WTC11 (cell line): ENCODE measurements around the gene RRP7A. TPM values are rescaled to one million over a fixed set of nuclear protein-coding genes. Genes with fewer than 3 reads are reported as not detected.
A peak's percentile ranks its signal among the peaks of the same experiment; 100 is the strongest.
"Not testable (repeated sequence)": the region's sequence is repeated elsewhere in the genome, so short reads cannot be mapped to it uniquely, and the experiment has no call there.

ENCODE experiments used
- ATAC-seq: fragments of 200-7000 bp; cut with Tn5 transposase; 2 replicates; pipeline ENCODE4 v1.10.0; 2021; ENCODE audit warnings: mild to moderate bottlenecking, moderate library complexity
- CTCF ChIA-PET: fragments of 300-600 bp; sonication (Branson Sonifier 250); formaldehyde crosslinking; loops from one replicate; lab custom pipeline; 2021; ENCODE audit warnings: antibody characterized with exemption; lab: Charles Lee
- POLR2A ChIA-PET: fragments of 350-600 bp; sonication (Branson Sonifier 250); formaldehyde crosslinking; loops from one replicate; lab custom pipeline; 2021; ENCODE audit warnings: antibody characterized with exemption; lab: Charles Lee
- DNase-seq: peaks from one replicate; pipeline ENCODE4 v3.0.0; 2021; ENCODE audit warnings: low spot score
- H3K27ac Mint-ChIP-seq: 2 replicates; pipeline ENCODE4 v1.8.0; 2021; ENCODE audit warnings: mixed read lengths
- H3K27me3 Mint-ChIP-seq: 2 replicates; pipeline ENCODE4 v1.8.0; 2021; ENCODE audit warnings: low read depth, mild to moderate bottlenecking, moderate library complexity, mixed read lengths
- H3K36me3 Mint-ChIP-seq: 2 replicates; pipeline ENCODE4 v1.8.0; 2021; ENCODE audit warnings: mixed read lengths
- H3K4me1 Mint-ChIP-seq: 2 replicates; pipeline ENCODE4 v1.8.0; 2022; ENCODE audit warnings: mixed read lengths
- H3K4me3 Mint-ChIP-seq: 2 replicates; pipeline ENCODE4 v1.8.0; 2021; ENCODE audit warnings: mild to moderate bottlenecking, moderate library complexity, mixed read lengths
- H3K9me3 Mint-ChIP-seq: 2 replicates; pipeline ENCODE4 v1.8.0; 2021; ENCODE audit warnings: mixed read lengths
- CREB1 ChIP-seq: sonication (generic); formaldehyde crosslinking; IDR thresholded peaks from 2 replicates; pipeline ENCODE4 v1.8.0; 2023; ENCODE audit warnings: mild to moderate bottlenecking, missing genetic modification reagents
- FOXK1 ChIP-seq: sonication (generic); formaldehyde crosslinking; IDR thresholded peaks from 2 replicates; pipeline ENCODE4 v1.8.0; 2022; ENCODE audit warnings: mild to moderate bottlenecking, moderate library complexity, missing genetic modification reagents
- SMAD3 ChIP-seq: sonication (generic); formaldehyde crosslinking; IDR thresholded peaks from 2 replicates; pipeline ENCODE4 v1.8.0; 2022; ENCODE audit warnings: missing genetic modification reagents, mild to moderate bottlenecking, borderline replicate concordance
- SP1 ChIP-seq: sonication (generic); formaldehyde crosslinking; conservative IDR thresholded peaks from 2 replicates; pipeline ENCODE4 v1.8.1; 2022; ENCODE audit warnings: missing genetic modification reagents
- TCF7 ChIP-seq: sonication (generic); formaldehyde crosslinking; IDR thresholded peaks from 2 replicates; pipeline ENCODE4 v1.8.0; 2022; ENCODE audit warnings: mild to moderate bottlenecking, low read depth, missing genetic modification reagents, moderate library complexity
- TEAD1 ChIP-seq: sonication (generic); formaldehyde crosslinking; IDR thresholded peaks from 2 replicates; pipeline ENCODE4 v1.8.0; 2022; ENCODE audit warnings: mild to moderate bottlenecking, missing genetic modification reagents
- ZNF232 ChIP-seq: sonication (generic); formaldehyde crosslinking; IDR thresholded peaks from 2 replicates; pipeline ENCODE4 v1.8.0; 2022; ENCODE audit warnings: mild to moderate bottlenecking, missing genetic modification reagents
- ZNF396 ChIP-seq: fragments of 250-450 bp; sonication (Bioruptor Pico); IDR thresholded peaks from 2 replicates; pipeline ENCODE4 v1.8.0; 2021; ENCODE audit warnings: mild to moderate bottlenecking, moderate library complexity, borderline replicate concordance
- total RNA-seq: library from RNA; stranded (reverse); gene quantifications from 3 replicates; pipeline ENCODE4 v1.2.3, GENCODE V29; 2021
- TF ChIP-seq, protein P1 (sequence below): sonication (generic); formaldehyde crosslinking; IDR thresholded peaks from 2 replicates; pipeline ENCODE4 v1.8.1; 2023; ENCODE audit warnings: mild to moderate bottlenecking, missing genetic modification reagents, moderate library complexity
- TF ChIP-seq, protein P2 (sequence below): fragments of 250-450 bp; sonication (Bioruptor Pico); IDR thresholded peaks from 2 replicates; pipeline ENCODE4 v1.9.0; 2021; ENCODE audit warnings: mild to moderate bottlenecking
- TF ChIP-seq, protein P3 (sequence below): sonication (generic); formaldehyde crosslinking; IDR thresholded peaks from 2 replicates; pipeline ENCODE4 v1.8.1; 2023; ENCODE audit warnings: mild to moderate bottlenecking, missing genetic modification reagents, moderate library complexity
- TF ChIP-seq, protein P4 (sequence below): sonication (generic); formaldehyde crosslinking; IDR thresholded peaks from 2 replicates; pipeline ENCODE4 v1.8.1; 2022; ENCODE audit warnings: missing genetic modification reagents, borderline replicate concordance
- TF ChIP-seq, protein P5 (sequence below): sonication (generic); formaldehyde crosslinking; conservative IDR thresholded peaks from 2 replicates; pipeline ENCODE4 v1.8.1; 2022; ENCODE audit warnings: mild to moderate bottlenecking, missing genetic modification reagents
- TF ChIP-seq, protein P6 (sequence below): sonication (generic); formaldehyde crosslinking; IDR thresholded peaks from 2 replicates; pipeline ENCODE4 v1.8.1; 2023; ENCODE audit warnings: mild to moderate bottlenecking, missing genetic modification reagents, borderline replicate concordance
- TF ChIP-seq, protein P7 (sequence below): sonication (generic); formaldehyde crosslinking; IDR thresholded peaks from 2 replicates; pipeline ENCODE4 v1.8.1; 2023; ENCODE audit warnings: mild to moderate bottlenecking, missing genetic modification reagents
- TF ChIP-seq, protein P8 (sequence below): sonication (generic); formaldehyde crosslinking; conservative IDR thresholded peaks from 2 replicates; pipeline ENCODE4 v1.8.1; 2023; ENCODE audit warnings: mild to moderate bottlenecking, low read depth, missing genetic modification reagents, moderate library complexity

Gene RRP7A
- total RNA-seq, 1 experiment from 2014 or later: 95.0 TPM

DNA sequence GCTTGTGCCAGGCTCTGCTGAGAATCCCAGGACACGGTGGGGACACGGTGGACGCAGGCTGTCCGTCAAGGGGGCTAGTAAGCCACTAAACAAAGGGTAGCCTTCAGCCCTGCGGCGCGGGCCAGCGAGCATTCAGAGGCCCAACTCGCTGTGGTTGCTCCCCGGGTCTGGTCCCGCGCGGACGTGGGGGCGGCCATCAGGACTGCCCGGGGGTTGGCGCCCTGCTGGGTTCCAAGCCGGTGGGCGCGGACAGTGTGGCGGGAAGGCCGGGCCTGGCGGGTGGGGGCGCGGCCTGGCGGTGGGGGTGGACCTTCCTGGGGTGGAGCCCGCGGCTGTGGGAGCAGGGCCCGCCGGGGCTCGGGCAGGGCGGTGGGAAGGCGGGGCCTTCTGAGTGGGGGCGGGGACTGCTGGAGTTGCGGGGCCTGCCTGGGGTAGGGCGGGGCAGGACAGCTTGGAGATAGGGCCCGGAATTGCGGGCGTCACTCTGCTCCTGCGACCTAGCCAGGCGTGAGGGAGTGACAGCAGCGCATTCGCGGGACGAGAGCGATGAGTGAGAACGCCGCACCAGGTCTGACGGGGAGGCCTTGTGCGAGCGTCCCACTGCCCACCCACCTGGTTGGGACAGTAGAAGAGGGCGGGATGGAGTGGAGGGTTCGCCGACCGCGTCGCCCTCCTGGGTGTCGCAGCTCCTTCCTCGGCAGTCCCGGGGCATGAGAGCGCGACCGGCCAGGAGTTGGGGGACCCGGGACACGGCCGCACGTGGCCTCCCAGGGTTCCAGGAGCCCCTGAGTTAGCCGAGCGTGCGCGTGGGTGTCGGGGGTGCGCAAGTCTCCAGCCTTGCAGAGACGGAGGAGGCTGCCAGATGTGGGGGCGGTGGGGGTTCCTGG is 34.1 kb upstream of the RRP7A start, which contains the start of gene SERHL2 (continued):
- TF ChIP-seq, protein P1, sequence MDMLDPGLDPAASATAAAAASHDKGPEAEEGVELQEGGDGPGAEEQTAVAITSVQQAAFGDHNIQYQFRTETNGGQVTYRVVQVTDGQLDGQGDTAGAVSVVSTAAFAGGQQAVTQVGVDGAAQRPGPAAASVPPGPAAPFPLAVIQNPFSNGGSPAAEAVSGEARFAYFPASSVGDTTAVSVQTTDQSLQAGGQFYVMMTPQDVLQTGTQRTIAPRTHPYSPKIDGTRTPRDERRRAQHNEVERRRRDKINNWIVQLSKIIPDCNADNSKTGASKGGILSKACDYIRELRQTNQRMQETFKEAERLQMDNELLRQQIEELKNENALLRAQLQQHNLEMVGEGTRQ: peak; percentile 33; the same call in 1 of the 2 replicates
- TF ChIP-seq, protein P2, sequence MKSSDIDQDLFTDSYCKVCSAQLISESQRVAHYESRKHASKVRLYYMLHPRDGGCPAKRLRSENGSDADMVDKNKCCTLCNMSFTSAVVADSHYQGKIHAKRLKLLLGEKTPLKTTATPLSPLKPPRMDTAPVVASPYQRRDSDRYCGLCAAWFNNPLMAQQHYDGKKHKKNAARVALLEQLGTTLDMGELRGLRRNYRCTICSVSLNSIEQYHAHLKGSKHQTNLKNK (CRISPR knock-in tag): no peak
- TF ChIP-seq, protein P3, sequence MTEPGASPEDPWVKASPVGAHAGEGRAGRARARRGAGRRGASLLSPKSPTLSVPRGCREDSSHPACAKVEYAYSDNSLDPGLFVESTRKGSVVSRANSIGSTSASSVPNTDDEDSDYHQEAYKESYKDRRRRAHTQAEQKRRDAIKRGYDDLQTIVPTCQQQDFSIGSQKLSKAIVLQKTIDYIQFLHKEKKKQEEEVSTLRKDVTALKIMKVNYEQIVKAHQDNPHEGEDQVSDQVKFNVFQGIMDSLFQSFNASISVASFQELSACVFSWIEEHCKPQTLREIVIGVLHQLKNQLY (CRISPR knock-in tag): 0 out of 2 replicates have a peak, but pooled peaks have one; percentile 67
- TF ChIP-seq SMAD3 (no peak), ZNF232 (CRISPR knock-in tag) (0 out of 2 replicates have a peak, but pooled peaks have one; percentile 48), SP1 (CRISPR knock-in tag) (peak; percentile 85), ZNF396 (no peak), CREB1 (CRISPR knock-in tag) (no peak), TCF7 (CRISPR knock-in tag) (peak; percentile 59; the same call in 1 of the 2 replicates), FOXK1 (CRISPR knock-in tag) (peak; percentile 61), TEAD1 (peak; percentile 77)
- TF ChIP-seq, protein P4, sequence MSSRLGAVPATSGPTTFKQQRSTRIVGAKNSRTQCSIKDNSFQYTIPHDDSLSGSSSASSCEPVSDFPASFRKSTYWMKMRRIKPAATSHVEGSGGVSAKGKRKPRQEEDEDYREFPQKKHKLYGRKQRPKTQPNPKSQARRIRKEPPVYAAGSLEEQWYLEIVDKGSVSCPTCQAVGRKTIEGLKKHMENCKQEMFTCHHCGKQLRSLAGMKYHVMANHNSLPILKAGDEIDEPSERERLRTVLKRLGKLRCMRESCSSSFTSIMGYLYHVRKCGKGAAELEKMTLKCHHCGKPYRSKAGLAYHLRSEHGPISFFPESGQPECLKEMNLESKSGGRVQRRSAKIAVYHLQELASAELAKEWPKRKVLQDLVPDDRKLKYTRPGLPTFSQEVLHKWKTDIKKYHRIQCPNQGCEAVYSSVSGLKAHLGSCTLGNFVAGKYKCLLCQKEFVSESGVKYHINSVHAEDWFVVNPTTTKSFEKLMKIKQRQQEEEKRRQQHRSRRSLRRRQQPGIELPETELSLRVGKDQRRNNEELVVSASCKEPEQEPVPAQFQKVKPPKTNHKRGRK: peak; percentile 24; the same call in 1 of the 2 replicates
- TF ChIP-seq, protein P5, sequence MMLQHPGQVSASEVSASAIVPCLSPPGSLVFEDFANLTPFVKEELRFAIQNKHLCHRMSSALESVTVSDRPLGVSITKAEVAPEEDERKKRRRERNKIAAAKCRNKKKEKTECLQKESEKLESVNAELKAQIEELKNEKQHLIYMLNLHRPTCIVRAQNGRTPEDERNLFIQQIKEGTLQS: 0 out of 2 replicates have a peak, but pooled peaks have one; percentile 8
- TF ChIP-seq, protein P6, sequence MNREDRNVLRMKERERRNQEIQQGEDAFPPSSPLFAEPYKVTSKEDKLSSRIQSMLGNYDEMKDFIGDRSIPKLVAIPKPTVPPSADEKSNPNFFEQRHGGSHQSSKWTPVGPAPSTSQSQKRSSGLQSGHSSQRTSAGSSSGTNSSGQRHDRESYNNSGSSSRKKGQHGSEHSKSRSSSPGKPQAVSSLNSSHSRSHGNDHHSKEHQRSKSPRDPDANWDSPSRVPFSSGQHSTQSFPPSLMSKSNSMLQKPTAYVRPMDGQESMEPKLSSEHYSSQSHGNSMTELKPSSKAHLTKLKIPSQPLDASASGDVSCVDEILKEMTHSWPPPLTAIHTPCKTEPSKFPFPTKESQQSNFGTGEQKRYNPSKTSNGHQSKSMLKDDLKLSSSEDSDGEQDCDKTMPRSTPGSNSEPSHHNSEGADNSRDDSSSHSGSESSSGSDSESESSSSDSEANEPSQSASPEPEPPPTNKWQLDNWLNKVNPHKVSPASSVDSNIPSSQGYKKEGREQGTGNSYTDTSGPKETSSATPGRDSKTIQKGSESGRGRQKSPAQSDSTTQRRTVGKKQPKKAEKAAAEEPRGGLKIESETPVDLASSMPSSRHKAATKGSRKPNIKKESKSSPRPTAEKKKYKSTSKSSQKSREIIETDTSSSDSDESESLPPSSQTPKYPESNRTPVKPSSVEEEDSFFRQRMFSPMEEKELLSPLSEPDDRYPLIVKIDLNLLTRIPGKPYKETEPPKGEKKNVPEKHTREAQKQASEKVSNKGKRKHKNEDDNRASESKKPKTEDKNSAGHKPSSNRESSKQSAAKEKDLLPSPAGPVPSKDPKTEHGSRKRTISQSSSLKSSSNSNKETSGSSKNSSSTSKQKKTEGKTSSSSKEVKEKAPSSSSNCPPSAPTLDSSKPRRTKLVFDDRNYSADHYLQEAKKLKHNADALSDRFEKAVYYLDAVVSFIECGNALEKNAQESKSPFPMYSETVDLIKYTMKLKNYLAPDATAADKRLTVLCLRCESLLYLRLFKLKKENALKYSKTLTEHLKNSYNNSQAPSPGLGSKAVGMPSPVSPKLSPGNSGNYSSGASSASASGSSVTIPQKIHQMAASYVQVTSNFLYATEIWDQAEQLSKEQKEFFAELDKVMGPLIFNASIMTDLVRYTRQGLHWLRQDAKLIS (CRISPR knock-in tag): 0 out of 2 replicates have a peak, but pooled peaks have one; percentile 16
- TF ChIP-seq, protein P7, sequence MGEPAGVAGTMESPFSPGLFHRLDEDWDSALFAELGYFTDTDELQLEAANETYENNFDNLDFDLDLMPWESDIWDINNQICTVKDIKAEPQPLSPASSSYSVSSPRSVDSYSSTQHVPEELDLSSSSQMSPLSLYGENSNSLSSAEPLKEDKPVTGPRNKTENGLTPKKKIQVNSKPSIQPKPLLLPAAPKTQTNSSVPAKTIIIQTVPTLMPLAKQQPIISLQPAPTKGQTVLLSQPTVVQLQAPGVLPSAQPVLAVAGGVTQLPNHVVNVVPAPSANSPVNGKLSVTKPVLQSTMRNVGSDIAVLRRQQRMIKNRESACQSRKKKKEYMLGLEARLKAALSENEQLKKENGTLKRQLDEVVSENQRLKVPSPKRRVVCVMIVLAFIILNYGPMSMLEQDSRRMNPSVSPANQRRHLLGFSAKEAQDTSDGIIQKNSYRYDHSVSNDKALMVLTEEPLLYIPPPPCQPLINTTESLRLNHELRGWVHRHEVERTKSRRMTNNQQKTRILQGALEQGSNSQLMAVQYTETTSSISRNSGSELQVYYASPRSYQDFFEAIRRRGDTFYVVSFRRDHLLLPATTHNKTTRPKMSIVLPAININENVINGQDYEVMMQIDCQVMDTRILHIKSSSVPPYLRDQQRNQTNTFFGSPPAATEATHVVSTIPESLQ (CRISPR knock-in tag): no peak
- TF ChIP-seq, protein P8, sequence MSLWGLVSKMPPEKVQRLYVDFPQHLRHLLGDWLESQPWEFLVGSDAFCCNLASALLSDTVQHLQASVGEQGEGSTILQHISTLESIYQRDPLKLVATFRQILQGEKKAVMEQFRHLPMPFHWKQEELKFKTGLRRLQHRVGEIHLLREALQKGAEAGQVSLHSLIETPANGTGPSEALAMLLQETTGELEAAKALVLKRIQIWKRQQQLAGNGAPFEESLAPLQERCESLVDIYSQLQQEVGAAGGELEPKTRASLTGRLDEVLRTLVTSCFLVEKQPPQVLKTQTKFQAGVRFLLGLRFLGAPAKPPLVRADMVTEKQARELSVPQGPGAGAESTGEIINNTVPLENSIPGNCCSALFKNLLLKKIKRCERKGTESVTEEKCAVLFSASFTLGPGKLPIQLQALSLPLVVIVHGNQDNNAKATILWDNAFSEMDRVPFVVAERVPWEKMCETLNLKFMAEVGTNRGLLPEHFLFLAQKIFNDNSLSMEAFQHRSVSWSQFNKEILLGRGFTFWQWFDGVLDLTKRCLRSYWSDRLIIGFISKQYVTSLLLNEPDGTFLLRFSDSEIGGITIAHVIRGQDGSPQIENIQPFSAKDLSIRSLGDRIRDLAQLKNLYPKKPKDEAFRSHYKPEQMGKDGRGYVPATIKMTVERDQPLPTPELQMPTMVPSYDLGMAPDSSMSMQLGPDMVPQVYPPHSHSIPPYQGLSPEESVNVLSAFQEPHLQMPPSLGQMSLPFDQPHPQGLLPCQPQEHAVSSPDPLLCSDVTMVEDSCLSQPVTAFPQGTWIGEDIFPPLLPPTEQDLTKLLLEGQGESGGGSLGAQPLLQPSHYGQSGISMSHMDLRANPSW: 0 out of 2 replicates have a peak, but pooled peaks have one; percentile 6
- TF ChIP-seq, all 79 proteins: peak for 31

DNA sequence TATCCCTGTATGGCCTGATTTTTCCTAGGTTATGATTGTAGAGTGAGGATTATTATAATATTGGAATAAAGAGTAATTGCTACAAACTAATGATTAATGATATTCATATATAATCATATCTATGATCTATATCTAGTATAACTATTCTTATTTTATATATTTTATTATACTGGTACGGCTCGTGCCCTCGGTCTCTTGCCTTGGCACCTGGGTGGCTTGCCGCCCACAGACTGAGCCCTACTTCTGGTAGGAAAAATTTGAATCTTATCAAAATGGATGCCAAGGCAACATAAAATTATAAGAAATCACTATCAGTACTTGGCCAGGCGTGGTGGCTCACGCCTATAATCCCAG is 32.7 kb upstream of the RRP7A start:
- H3K4me3 Mint-ChIP-seq: peak overlapping the region; percentile 48

More for the DNA sequence above, 32.7 kb upstream of the RRP7A start:
- POLR2A ChIA-PET, DNase-seq, H3K27ac Mint-ChIP-seq, H3K36me3 Mint-ChIP-seq, ATAC-seq: not testable (repeated sequence)
- CTCF ChIA-PET: interaction anchor here (0.5 to 1.9 kb wide), 14 partner anchors 9 to 561 kb away, joined by 3 to 10 read pairs (median 4); no protein-coding TSS in a partner anchor
- H3K4me1 Mint-ChIP-seq: peaks cover 22% of the 10 kb centered on the region
- peaks cover 65% of the 10 kb centered on the region for H3K27me3 Mint-ChIP-seq
- H3K9me3 Mint-ChIP-seq: peaks cover 13% of the 10 kb centered on the region
